Activated CD4-positive, alpha-beta T cell treated with anti-CD3 and anti-CD28 coated beads, Interleukin-2, amount 50 U/mL, for 4 hours (primary cell): ENCODE data around the gene RBFOX2.
"Not testable (repeated sequence)": the region's sequence is repeated elsewhere in the genome, so short reads cannot be mapped to it uniquely, and the experiment has no call there.

Experiments used
- DNase-seq, 2 experiments: peaks; one replicate each; pipeline ENCODE4 v3.0.0-alpha.2; 2020

Gene RBFOX2

GRCh38 chr22:36028646-36029405, at the start of gene RBFOX2:
RBFOX2 (minus strand) TSS chr22:36028824; CDS start chr22:36028425, 399 bp downstream.
- DNase-seq: peak; percentile 69 to 72

- no peak for DNase-seq
Measured at GRCh38 chr22:36077271-36077670, 48.6 kb upstream of the RBFOX2 start.

GRCh38 chr22:36075724-36076123, 47.1 kb upstream of the RBFOX2 start:
- no peak for DNase-seq

- DNase-seq: no peak
Measured at GRCh38 chr22:36075230-36075629, 46.6 kb upstream of the RBFOX2 start.

- no peak for DNase-seq
Measured at GRCh38 chr22:36073476-36073875, 44.9 kb upstream of the RBFOX2 start.

GRCh38 chr22:36070645-36071044, 42.0 kb upstream of the RBFOX2 start:
- DNase-seq: not testable (repeated sequence)

GRCh38 chr22:36069368-36069767, 40.7 kb upstream of the RBFOX2 start:
- DNase-seq: no peak

GRCh38 chr22:36068776-36069344, 40.2 kb upstream of the RBFOX2 start:
- no peak for DNase-seq

GRCh38 chr22:36067235-36067558, 38.6 kb upstream of the RBFOX2 start:
- DNase-seq: no peak

GRCh38 chr22:36065775-36066544, 37.3 kb upstream of the RBFOX2 start:
- DNase-seq: peak; percentile 36 to 53

GRCh38 chr22:36065462-36065774, 36.8 kb upstream of the RBFOX2 start:
- no peak for DNase-seq

GRCh38 chr22:36064358-36064757, 35.7 kb upstream of the RBFOX2 start:
- no peak for DNase-seq

GRCh38 chr22:36056980-36057379, 28.4 kb upstream of the RBFOX2 start:
- DNase-seq: no peak

GRCh38 chr22:36055376-36056295, 27.0 kb upstream of the RBFOX2 start:
- DNase-seq: no peak

GRCh38 chr22:36054446-36054845, 25.8 kb upstream of the RBFOX2 start:
- not testable (repeated sequence) for DNase-seq

- DNase-seq: no peak
Measured at GRCh38 chr22:36053242-36054147, 24.9 kb upstream of the RBFOX2 start.

- no peak for DNase-seq
Measured at GRCh38 chr22:36052505-36052941, 23.9 kb upstream of the RBFOX2 start.

- DNase-seq: no peak
Measured at GRCh38 chr22:36049678-36049997, 21.0 kb upstream of the RBFOX2 start.

- DNase-seq: no peak
Measured at GRCh38 chr22:36048911-36049677, 20.5 kb upstream of the RBFOX2 start.

- DNase-seq: not testable (repeated sequence)
Measured at GRCh38 chr22:36044517-36044916, 15.9 kb upstream of the RBFOX2 start.

- no peak for DNase-seq
Measured at GRCh38 chr22:36042240-36042639, 13.6 kb upstream of the RBFOX2 start.
